ENCODE results near the gene DHX30. TPM values are rescaled to one million over a fixed set of nuclear protein-coding genes. Genes with fewer than 3 reads are reported as not detected.

The DHX30 gene
- total RNA-seq, 1 experiment from 2014 or later, result 84.5 TPM

GRCh38 chr3:47794544-47794943 lies 8.4 kb upstream of the DHX30 start:
- ChIA-PET CTCF (no interaction called here), POLR2A (ENCODE audit: low non-redundant PET) (no interaction called here)
- no peak for DNase-seq (ENCODE audit: low spot score)
- no peaks in the 10 kb centered on the region for H3K4me1 ChIP-seq (ENCODE audit: insufficient read depth, low read length, poor library complexity, severe bottlenecking)
- no peak overlapping the region for H3K27ac ChIP-seq (ENCODE audit: low read depth, low read length, poor library complexity, severe bottlenecking)
- no peak overlapping the region for H3K4me3 ChIP-seq (ENCODE audit: low read depth, low read length, poor library complexity, severe bottlenecking)
- TF ChIP-seq EZH2 (IDR thresholded peaks at IDR 0.05; ENCODE audit: borderline replicate concordance, low read depth, low read length, poor library complexity, severe bottlenecking), result no peak
- TF ChIP-seq, protein P1, sequence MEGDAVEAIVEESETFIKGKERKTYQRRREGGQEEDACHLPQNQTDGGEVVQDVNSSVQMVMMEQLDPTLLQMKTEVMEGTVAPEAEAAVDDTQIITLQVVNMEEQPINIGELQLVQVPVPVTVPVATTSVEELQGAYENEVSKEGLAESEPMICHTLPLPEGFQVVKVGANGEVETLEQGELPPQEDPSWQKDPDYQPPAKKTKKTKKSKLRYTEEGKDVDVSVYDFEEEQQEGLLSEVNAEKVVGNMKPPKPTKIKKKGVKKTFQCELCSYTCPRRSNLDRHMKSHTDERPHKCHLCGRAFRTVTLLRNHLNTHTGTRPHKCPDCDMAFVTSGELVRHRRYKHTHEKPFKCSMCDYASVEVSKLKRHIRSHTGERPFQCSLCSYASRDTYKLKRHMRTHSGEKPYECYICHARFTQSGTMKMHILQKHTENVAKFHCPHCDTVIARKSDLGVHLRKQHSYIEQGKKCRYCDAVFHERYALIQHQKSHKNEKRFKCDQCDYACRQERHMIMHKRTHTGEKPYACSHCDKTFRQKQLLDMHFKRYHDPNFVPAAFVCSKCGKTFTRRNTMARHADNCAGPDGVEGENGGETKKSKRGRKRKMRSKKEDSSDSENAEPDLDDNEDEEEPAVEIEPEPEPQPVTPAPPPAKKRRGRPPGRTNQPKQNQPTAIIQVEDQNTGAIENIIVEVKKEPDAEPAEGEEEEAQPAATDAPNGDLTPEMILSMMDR (conservative IDR thresholded peaks at IDR 0.05; ENCODE audit: low read depth, low read length), result no peak
- no TSS peak for BruUV-seq (replicated peaks)
- intact Hi-C loops (cut with micrococcal nuclease; ENCODE audit: unreplicated experiment), result no loop called here
- H3K27me3 ChIP-seq (replicated peaks; ENCODE audit: insufficient read depth, low read depth, low read length, poor library complexity), result no peaks in the 10 kb centered on the region
- no peaks in the 10 kb centered on the region for H3K9me3 ChIP-seq (ENCODE audit: low read depth, low read length, poor library complexity, severe bottlenecking)
- H3K36me3 ChIP-seq (ENCODE audit: insufficient read depth, low read length, poor library complexity, severe bottlenecking), result no peaks in the 10 kb centered on the region

- Histone ChIP-seq H3K4me3 (ENCODE audit: low read depth, low read length, poor library complexity, severe bottlenecking) (no peak overlapping the region), H3K27ac (ENCODE audit: low read depth, low read length, poor library complexity, severe bottlenecking) (no peak overlapping the region), H3K27me3 (replicated peaks; ENCODE audit: insufficient read depth, low read depth, low read length, poor library complexity) (no peaks in the 10 kb centered on the region), H3K9me3 (ENCODE audit: low read depth, low read length, poor library complexity, severe bottlenecking) (no peaks in the 10 kb centered on the region), H3K36me3 (ENCODE audit: insufficient read depth, low read length, poor library complexity, severe bottlenecking) (no peaks in the 10 kb centered on the region), H3K4me1 (ENCODE audit: insufficient read depth, low read length, poor library complexity, severe bottlenecking) (no peaks in the 10 kb centered on the region)
- DNase-seq (ENCODE audit: low spot score), result no peak
- intact Hi-C loops (cut with micrococcal nuclease; ENCODE audit: unreplicated experiment), result no loop called here
- ChIA-PET CTCF (no interaction called here), POLR2A (ENCODE audit: low non-redundant PET) (no interaction called here)
- TF ChIP-seq, protein P1 (conservative IDR thresholded peaks at IDR 0.05; ENCODE audit: low read depth, low read length), result peak; percentile 44
- no peak for TF ChIP-seq EZH2 (IDR thresholded peaks at IDR 0.05; ENCODE audit: borderline replicate concordance, low read depth, low read length, poor library complexity, severe bottlenecking)
- no TSS peak for BruUV-seq (replicated peaks)
Observed at GRCh38 chr3:47799733-47800132, 3.2 kb upstream of the DHX30 start.

- peak overlapping the region; percentile 76 for H3K4me3 ChIP-seq (ENCODE audit: low read depth, low read length, poor library complexity, severe bottlenecking)
- no peaks in the 10 kb centered on the region for H3K4me1 ChIP-seq (ENCODE audit: insufficient read depth, low read length, poor library complexity, severe bottlenecking)
- DNase-seq (ENCODE audit: low spot score), result no peak
- TF ChIP-seq EZH2 (IDR thresholded peaks at IDR 0.05; ENCODE audit: borderline replicate concordance, low read depth, low read length, poor library complexity, severe bottlenecking), result no peak
- TF ChIP-seq, protein P1 (conservative IDR thresholded peaks at IDR 0.05; ENCODE audit: low read depth, low read length), result no peak
- no peaks in the 10 kb centered on the region for H3K27me3 ChIP-seq (replicated peaks; ENCODE audit: insufficient read depth, low read depth, low read length, poor library complexity)
- no TSS peak for BruUV-seq (replicated peaks)
- H3K27ac ChIP-seq (ENCODE audit: low read depth, low read length, poor library complexity, severe bottlenecking), result peak overlapping the region; percentile 85
- CTCF ChIA-PET, result no interaction called here
- POLR2A ChIA-PET (ENCODE audit: low non-redundant PET), result no interaction called here
- intact Hi-C loops (cut with micrococcal nuclease; ENCODE audit: unreplicated experiment), result no loop called here
- H3K9me3 ChIP-seq (ENCODE audit: low read depth, low read length, poor library complexity, severe bottlenecking), result no peaks in the 10 kb centered on the region
- H3K36me3 ChIP-seq (ENCODE audit: insufficient read depth, low read length, poor library complexity, severe bottlenecking), result peaks cover 3% of the 10 kb centered on the region
Observed at GRCh38 chr3:47803480-47804025, 615 bp downstream of the DHX30 start.
